ENCODE results near the gene TRIM33. TPM values are rescaled to one million over a fixed set of nuclear protein-coding genes. Genes with fewer than 3 reads are reported as not detected.

TRIM33 gene
- total RNA-seq, 1 experiment from 2014 or later = 38.7 TPM

DNA sequence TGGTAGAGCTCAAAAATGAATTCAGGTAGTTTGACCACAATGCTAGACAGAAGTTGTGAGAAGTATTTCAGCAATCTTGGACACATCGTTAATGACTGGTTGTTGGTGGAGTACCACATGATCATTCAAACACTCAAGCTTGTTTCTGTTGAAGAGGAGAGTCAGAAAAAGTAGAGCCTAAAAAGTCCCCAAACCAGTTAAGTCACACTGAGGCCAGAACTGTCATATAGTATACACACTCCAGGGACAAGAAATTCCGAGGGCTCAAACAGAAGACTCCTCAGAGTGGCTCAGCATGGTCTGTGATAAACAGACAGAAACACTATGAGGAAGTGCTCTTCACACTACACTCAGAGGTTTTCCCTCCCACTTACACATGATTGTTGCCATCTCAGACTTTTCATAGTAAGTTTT, 5.8 kb downstream of the TRIM33 start:
- H3K4me2 ChIP-seq = no peak overlapping the region
- no peak for TF ChIP-seq EZH2 (IDR thresholded peaks at IDR 0.05; ENCODE audit: low read depth)
- TF ChIP-seq, protein P1, sequence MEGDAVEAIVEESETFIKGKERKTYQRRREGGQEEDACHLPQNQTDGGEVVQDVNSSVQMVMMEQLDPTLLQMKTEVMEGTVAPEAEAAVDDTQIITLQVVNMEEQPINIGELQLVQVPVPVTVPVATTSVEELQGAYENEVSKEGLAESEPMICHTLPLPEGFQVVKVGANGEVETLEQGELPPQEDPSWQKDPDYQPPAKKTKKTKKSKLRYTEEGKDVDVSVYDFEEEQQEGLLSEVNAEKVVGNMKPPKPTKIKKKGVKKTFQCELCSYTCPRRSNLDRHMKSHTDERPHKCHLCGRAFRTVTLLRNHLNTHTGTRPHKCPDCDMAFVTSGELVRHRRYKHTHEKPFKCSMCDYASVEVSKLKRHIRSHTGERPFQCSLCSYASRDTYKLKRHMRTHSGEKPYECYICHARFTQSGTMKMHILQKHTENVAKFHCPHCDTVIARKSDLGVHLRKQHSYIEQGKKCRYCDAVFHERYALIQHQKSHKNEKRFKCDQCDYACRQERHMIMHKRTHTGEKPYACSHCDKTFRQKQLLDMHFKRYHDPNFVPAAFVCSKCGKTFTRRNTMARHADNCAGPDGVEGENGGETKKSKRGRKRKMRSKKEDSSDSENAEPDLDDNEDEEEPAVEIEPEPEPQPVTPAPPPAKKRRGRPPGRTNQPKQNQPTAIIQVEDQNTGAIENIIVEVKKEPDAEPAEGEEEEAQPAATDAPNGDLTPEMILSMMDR (conservative IDR thresholded peaks at IDR 0.05) = no peak
- CTCF ChIA-PET = no interaction called here

GRCh38 chr1:114503916-114504422, 7.0 kb downstream of the TRIM33 start:
- peaks cover 72% of the 10 kb centered on the region for H4K20me1 ChIP-seq (ENCODE audit: insufficient read depth)
- no peak overlapping the region for H3K4me3 ChIP-seq
- ChIA-PET CTCF (no interaction called here), POLR2A (ENCODE audit: unreplicated experiment) (no interaction called here)
- no peak for DNase-seq
- no peaks in the 10 kb centered on the region for H3K27me3 ChIP-seq (ENCODE audit: insufficient read depth, low read depth)
- TF ChIP-seq, protein P1 (conservative IDR thresholded peaks at IDR 0.05) = no peak
- no peak for TF ChIP-seq EZH2 (IDR thresholded peaks at IDR 0.05; ENCODE audit: low read depth)
- H2AFZ ChIP-seq = no peak overlapping the region
- H3K9me2 ChIP-seq (ENCODE audit: insufficient read depth) = no peaks in the 10 kb centered on the region
- H3K4me1 ChIP-seq (replicated peaks; ENCODE audit: insufficient read depth) = peaks cover 27% of the 10 kb centered on the region
- no peak overlapping the region for H3K27ac ChIP-seq
- intact Hi-C loops (cut with micrococcal nuclease; ENCODE audit: unreplicated experiment) = no loop called here
- no peak overlapping the region for H3K4me2 ChIP-seq
- 0 out of 2 replicates have a peak, but pooled peaks cover 3% of the 10 kb centered on the region for H3F3A ChIP-seq (ENCODE audit: insufficient read depth, low read depth)
- BruUV-seq (replicated peaks) = no TSS peak
- H3K9me3 ChIP-seq (ENCODE audit: insufficient read depth, low read depth) = no peaks in the 10 kb centered on the region
- H3K79me2 ChIP-seq (ENCODE audit: low read depth) = peaks cover 98% of the 10 kb centered on the region
- H3K36me3 ChIP-seq (ENCODE audit: low read depth) = peaks cover 35% of the 10 kb centered on the region

More for the DNA sequence above, 5.8 kb downstream of the TRIM33 start:
- POLR2A ChIA-PET (ENCODE audit: unreplicated experiment) = no interaction called here
- H3K27me3 ChIP-seq (ENCODE audit: insufficient read depth, low read depth) = no peaks in the 10 kb centered on the region
- intact Hi-C loops (cut with micrococcal nuclease; ENCODE audit: unreplicated experiment) = no loop called here
- no peak overlapping the region for H3K4me3 ChIP-seq
- peaks cover 34% of the 10 kb centered on the region for H3K4me1 ChIP-seq (replicated peaks; ENCODE audit: insufficient read depth)
- peak in 1 of 2 experiments; percentile 52 for DNase-seq
- no TSS peak for BruUV-seq (replicated peaks)
- no peaks in the 10 kb centered on the region for H3K9me3 ChIP-seq (ENCODE audit: insufficient read depth, low read depth)
- no peak overlapping the region for H3K27ac ChIP-seq
- H4K20me1 ChIP-seq (ENCODE audit: insufficient read depth) = peaks cover 75% of the 10 kb centered on the region
- peaks cover 98% of the 10 kb centered on the region for H3K79me2 ChIP-seq (ENCODE audit: low read depth)
- H3K9me2 ChIP-seq (ENCODE audit: insufficient read depth) = no peaks in the 10 kb centered on the region
- H3K36me3 ChIP-seq (ENCODE audit: low read depth) = peaks cover 35% of the 10 kb centered on the region
- H2AFZ ChIP-seq = no peak overlapping the region
- H3F3A ChIP-seq (ENCODE audit: insufficient read depth, low read depth) = 0 out of 2 replicates have a peak, but pooled peaks cover 3% of the 10 kb centered on the region

DNA sequence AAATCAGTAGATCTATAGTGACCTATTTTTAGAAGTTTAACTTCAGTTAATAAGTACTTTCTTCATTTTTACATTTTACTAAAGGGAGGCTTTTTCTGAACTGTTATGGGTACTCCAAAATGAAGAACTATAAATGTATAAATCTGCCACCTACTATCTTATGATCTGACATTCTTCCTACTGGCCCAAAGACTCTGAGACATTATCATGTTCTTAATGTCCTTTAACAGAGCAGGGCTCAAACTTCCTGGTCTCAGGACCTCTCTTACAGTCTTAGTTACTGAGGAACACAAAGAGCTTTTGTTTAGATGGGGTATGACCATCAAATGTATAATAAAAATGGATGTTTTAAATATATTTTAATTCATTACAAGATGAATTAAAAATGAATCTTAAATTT, 8.9 kb downstream of the TRIM33 start:
- no TSS peak for BruUV-seq (replicated peaks)
- H3K4me1 ChIP-seq (replicated peaks; ENCODE audit: insufficient read depth) = peaks cover 9% of the 10 kb centered on the region
- no peak for DNase-seq
- no peak for TF ChIP-seq EZH2 (IDR thresholded peaks at IDR 0.05; ENCODE audit: low read depth)
- TF ChIP-seq, protein P1 (conservative IDR thresholded peaks at IDR 0.05) = no peak
- H3K27ac ChIP-seq = no peak overlapping the region
- no peaks in the 10 kb centered on the region for H3K27me3 ChIP-seq (ENCODE audit: insufficient read depth, low read depth)
- peaks cover 98% of the 10 kb centered on the region for H3K79me2 ChIP-seq (ENCODE audit: low read depth)
- no peaks in the 10 kb centered on the region for H3K9me3 ChIP-seq (ENCODE audit: insufficient read depth, low read depth)
- peaks cover 67% of the 10 kb centered on the region for H4K20me1 ChIP-seq (ENCODE audit: insufficient read depth)
- no peaks in the 10 kb centered on the region for H3K9me2 ChIP-seq (ENCODE audit: insufficient read depth)
- no peak overlapping the region for H3K4me3 ChIP-seq
- H3F3A ChIP-seq (ENCODE audit: insufficient read depth, low read depth) = peaks cover 9% of the 10 kb centered on the region; the same call in 1 of the 2 replicates
- H3K4me2 ChIP-seq = no peak overlapping the region
- ChIA-PET CTCF (no interaction called here), POLR2A (ENCODE audit: unreplicated experiment) (no interaction called here)
- intact Hi-C loops (cut with micrococcal nuclease; ENCODE audit: unreplicated experiment) = loop anchor here (1.0 kb wide), 1 partner anchor 39 kb away; no protein-coding TSS in a partner anchor
- no peak overlapping the region for H2AFZ ChIP-seq
- H3K36me3 ChIP-seq (ENCODE audit: low read depth) = peaks cover 36% of the 10 kb centered on the region

Data from PC-9 (cell line).